ENCODE data around the gene GLI2. TPM values are rescaled to one million over a fixed set of nuclear protein-coding genes. Genes with fewer than 3 reads are reported as not detected.
A peak's percentile ranks its signal among the peaks of the same experiment; 100 is the strongest.

GLI2 gene
- polyA plus RNA-seq, 2 of the 4 experiments (the other 2 are of a cell fraction), result 5.6 to 12.5 TPM

DNA sequence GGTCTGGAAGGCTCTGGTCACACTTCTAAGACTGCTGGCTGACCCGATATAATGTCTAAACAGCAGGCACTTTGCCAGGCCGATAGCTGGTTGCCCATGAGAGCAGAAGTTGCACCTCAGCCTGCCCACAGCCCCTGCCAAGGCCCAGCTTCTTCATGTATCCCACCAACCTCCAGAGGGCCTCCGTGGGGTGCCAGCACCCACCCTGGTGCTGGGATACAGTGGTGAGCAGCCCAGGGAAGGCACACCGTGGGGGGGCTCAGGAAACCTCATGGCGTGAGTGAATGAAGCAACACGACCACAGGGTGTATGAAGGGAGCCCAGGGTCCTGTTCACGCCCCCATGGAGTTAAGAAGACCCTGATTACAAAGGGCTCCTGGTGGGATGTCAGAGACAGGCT is 16.2 kb upstream of the GLI2 start (continued):
- TF ChIP-seq TP53 (CRISPR knock-in tag; IDR thresholded peaks at IDR 0.05), result no peak
- TF ChIP-seq RCOR1 (IDR thresholded peaks at IDR 0.05; ENCODE audit: low read depth, low read length), result no peak

DNA sequence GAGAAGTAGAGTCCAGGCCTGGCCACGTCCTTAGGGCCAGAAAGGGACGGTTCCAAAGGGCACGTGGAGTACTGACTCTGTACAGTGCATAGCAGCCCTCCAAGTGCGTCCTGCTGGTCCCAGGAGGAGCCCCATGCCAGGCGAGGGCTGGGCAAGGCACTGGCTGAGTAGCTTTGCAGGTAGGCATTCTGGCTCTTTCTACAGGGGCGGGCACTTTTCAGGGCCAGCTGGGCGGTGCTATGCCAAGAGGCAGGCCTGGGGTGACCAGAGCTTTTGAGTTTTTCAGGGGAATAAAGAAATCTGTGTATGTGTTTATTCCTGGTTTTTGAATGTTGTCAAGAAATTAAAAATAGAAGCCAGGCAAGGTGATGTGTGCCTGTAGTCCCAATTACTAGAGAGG is 15.4 kb upstream of the GLI2 start:
- TF ChIP-seq, protein P1, sequence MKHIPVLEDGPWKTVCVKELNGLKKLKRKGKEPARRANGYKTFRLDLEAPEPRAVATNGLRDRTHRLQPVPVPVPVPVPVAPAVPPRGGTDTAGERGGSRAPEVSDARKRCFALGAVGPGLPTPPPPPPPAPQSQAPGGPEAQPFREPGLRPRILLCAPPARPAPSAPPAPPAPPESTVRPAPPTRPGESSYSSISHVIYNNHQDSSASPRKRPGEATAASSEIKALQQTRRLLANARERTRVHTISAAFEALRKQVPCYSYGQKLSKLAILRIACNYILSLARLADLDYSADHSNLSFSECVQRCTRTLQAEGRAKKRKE (CRISPR knock-in tag; IDR thresholded peaks at IDR 0.05; ENCODE audit: low read depth), result no peak
- TF ChIP-seq RFX5 (IDR thresholded peaks at IDR 0.05), result no peak
- no peak for TF ChIP-seq HDAC2 (IDR thresholded peaks at IDR 0.05)
- 93% methylated on average over 6 of the region's 7 CpGs for WGBS (ENCODE audit: missing lambda C conversion rate)
- Histone ChIP-seq H3K4me2 (no peak overlapping the region), H3K4me3 (no peak overlapping the region), H3K27ac (no peak overlapping the region), H3K9me3 (peaks cover 8% of the 10 kb centered on the region; the same call in 2 of the 3 replicates), H3K4me1 (peaks cover 19% of the 10 kb centered on the region)
- DNase-seq (ENCODE audit: low read depth in 1 of 2, low spot score in 1 of 2) (no peak), FAIRE-seq (no peak), ATAC-seq (no peak)
- ChIA-PET POLR2A (no interaction called here), CTCF (interaction anchor here (0.6 to 4.5 kb wide), 4 partner anchors 15 to 359 kb away, joined by 3 to 24 read pairs (median 6); partner anchors contain the start of gene GLI2)

DNA sequence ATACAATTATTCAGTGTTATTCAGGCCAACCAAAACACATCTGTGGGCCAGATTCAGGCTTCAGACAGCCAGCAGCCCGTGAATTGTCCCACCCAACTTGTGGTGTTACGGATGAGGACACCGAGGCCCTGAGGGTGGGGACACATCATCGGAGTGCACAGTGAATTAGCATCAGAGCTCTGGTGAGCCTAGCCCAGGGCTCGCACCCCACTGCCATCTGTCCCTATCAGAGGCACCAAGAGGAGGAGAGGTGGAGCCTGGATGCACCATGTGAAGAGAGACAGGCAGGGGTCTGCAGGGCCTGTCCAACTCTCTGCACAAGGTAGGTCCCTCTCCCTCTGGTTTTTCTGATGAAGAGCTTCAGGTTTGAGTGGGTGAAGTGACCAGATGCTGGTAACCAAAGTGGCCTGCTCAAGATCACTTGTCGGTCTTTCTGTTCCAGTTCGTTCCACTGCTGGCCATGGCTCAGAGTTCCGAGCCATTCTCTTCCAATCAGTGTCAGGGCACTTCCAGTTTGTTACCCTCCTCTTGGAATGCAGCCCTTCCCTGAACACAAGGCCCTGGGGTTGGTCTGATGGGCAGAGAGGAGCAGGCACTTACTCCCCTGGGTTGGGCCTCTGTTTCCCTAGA is 14.8 kb upstream of the GLI2 start:
- Histone ChIP-seq H3K9me3 (peaks cover 12% of the 10 kb centered on the region), H3K4me2 (no peak overlapping the region), H3K4me1 (peaks cover 19% of the 10 kb centered on the region), H3K27ac (peak overlapping the region in 1 of 2 experiments; percentile 82; a peak in 4 of 6 replicates), H3K4me3 (no peak overlapping the region)
- POLR2A ChIA-PET, result no interaction called here
- CTCF ChIA-PET, result interaction anchor here (1.1 to 4.5 kb wide), 3 partner anchors 9 to 25 kb away, joined by 4 to 24 read pairs (median 8); partner anchors contain the start of gene GLI2
- TF ChIP-seq RNF2 (IDR thresholded peaks at IDR 0.05; ENCODE audit: borderline replicate concordance, low read depth) (no peak), HEYL (CRISPR knock-in tag; IDR thresholded peaks at IDR 0.05) (no peak), GATA3 (IDR thresholded peaks at IDR 0.05; ENCODE audit: borderline replicate concordance) (no peak), KDM1A (IDR thresholded peaks at IDR 0.05; ENCODE audit: low read depth) (no peak), SREBF2 (IDR thresholded peaks at IDR 0.05) (no peak), POLR2AphosphoS2 (conservative IDR thresholded peaks at IDR 0.05; ENCODE audit: low read length) (no peak), MAFK (IDR thresholded peaks at IDR 0.05; ENCODE audit: partially characterized antibody) (no peak), RARB (CRISPR knock-in tag; IDR thresholded peaks at IDR 0.05) (no peak), MYC (IDR thresholded peaks at IDR 0.05; ENCODE audit: borderline replicate concordance, low read length) (no peak), CBX8 (IDR thresholded peaks at IDR 0.05) (no peak), RFX5 (IDR thresholded peaks at IDR 0.05) (no peak), HOXA7 (CRISPR knock-in tag; IDR thresholded peaks at IDR 0.05) (no peak), HDAC2 (IDR thresholded peaks at IDR 0.05) (no peak), ZC3H11A (IDR thresholded peaks at IDR 0.05) (no peak), ZSCAN20 (CRISPR knock-in tag; IDR thresholded peaks at IDR 0.05) (no peak)
- TF ChIP-seq, protein P2, sequence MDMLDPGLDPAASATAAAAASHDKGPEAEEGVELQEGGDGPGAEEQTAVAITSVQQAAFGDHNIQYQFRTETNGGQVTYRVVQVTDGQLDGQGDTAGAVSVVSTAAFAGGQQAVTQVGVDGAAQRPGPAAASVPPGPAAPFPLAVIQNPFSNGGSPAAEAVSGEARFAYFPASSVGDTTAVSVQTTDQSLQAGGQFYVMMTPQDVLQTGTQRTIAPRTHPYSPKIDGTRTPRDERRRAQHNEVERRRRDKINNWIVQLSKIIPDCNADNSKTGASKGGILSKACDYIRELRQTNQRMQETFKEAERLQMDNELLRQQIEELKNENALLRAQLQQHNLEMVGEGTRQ (IDR thresholded peaks at IDR 0.05), result no peak
- TF ChIP-seq, protein P3, sequence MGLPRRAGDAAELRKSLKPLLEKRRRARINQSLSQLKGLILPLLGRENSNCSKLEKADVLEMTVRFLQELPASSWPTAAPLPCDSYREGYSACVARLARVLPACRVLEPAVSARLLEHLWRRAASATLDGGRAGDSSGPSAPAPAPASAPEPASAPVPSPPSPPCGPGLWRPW (IDR thresholded peaks at IDR 0.05), result no peak
- TF ChIP-seq, protein P4, sequence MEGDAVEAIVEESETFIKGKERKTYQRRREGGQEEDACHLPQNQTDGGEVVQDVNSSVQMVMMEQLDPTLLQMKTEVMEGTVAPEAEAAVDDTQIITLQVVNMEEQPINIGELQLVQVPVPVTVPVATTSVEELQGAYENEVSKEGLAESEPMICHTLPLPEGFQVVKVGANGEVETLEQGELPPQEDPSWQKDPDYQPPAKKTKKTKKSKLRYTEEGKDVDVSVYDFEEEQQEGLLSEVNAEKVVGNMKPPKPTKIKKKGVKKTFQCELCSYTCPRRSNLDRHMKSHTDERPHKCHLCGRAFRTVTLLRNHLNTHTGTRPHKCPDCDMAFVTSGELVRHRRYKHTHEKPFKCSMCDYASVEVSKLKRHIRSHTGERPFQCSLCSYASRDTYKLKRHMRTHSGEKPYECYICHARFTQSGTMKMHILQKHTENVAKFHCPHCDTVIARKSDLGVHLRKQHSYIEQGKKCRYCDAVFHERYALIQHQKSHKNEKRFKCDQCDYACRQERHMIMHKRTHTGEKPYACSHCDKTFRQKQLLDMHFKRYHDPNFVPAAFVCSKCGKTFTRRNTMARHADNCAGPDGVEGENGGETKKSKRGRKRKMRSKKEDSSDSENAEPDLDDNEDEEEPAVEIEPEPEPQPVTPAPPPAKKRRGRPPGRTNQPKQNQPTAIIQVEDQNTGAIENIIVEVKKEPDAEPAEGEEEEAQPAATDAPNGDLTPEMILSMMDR (IDR thresholded peaks at IDR 0.05), result no peak
- TF ChIP-seq, protein P5, sequence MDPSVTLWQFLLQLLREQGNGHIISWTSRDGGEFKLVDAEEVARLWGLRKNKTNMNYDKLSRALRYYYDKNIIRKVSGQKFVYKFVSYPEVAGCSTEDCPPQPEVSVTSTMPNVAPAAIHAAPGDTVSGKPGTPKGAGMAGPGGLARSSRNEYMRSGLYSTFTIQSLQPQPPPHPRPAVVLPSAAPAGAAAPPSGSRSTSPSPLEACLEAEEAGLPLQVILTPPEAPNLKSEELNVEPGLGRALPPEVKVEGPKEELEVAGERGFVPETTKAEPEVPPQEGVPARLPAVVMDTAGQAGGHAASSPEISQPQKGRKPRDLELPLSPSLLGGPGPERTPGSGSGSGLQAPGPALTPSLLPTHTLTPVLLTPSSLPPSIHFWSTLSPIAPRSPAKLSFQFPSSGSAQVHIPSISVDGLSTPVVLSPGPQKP (IDR thresholded peaks at IDR 0.05; ENCODE audit: low read depth, low read length), result no peak
- FAIRE-seq (no peak), DNase-seq (ENCODE audit: low read depth in 1 of 2, low spot score in 1 of 2) (no peak), ATAC-seq (no peak)
- WGBS (ENCODE audit: missing lambda C conversion rate), result 90% methylated on average over 8 of the region's 8 CpGs

Data from A549 (cell line).